NCI-H69 (cell line): Measurements from ENCODE around the gene PSG5.
A peak's percentile ranks its signal among the peaks of the same experiment; 100 is the strongest.
"Not testable (repeated sequence)": the region's sequence is repeated elsewhere in the genome, so short reads cannot be mapped to it uniquely, and the experiment has no call there.

ENCODE experiments used
- DNase-seq: peaks from one replicate; lab custom pipeline; 2025; lab: John Stamatoyannopoulos, UW

PSG5 gene

GRCh38 chr19:43186311-43186935, at the start of gene PSG5:
Gene PSG5, minus strand, starts transcription at chr19:43186536. Its CDS starts 131 bp downstream, at chr19:43186405.
- not testable (repeated sequence) for DNase-seq

- not testable (repeated sequence) for DNase-seq
Observed at GRCh38 chr19:43235686-43236085, 49.4 kb upstream of the PSG5 start.

GRCh38 chr19:43229315-43229714, 43.0 kb upstream of the PSG5 start:
- peak; percentile 26 for DNase-seq

GRCh38 chr19:43228730-43229129, 42.4 kb upstream of the PSG5 start:
- DNase-seq = not testable (repeated sequence)

- DNase-seq = not testable (repeated sequence)
Observed at GRCh38 chr19:43226986-43227385, 40.6 kb upstream of the PSG5 start.

- no peak for DNase-seq
Observed at GRCh38 chr19:43224855-43225253, 38.5 kb upstream of the PSG5 start.

GRCh38 chr19:43224201-43224854, 38.0 kb upstream of the PSG5 start:
- not testable (repeated sequence) for DNase-seq

- not testable (repeated sequence) for DNase-seq
Observed at GRCh38 chr19:43221891-43222290, 35.6 kb upstream of the PSG5 start.

- DNase-seq = not testable (repeated sequence)
Observed at GRCh38 chr19:43219136-43219535, 32.8 kb upstream of the PSG5 start.

- not testable (repeated sequence) for DNase-seq
Observed at GRCh38 chr19:43215881-43216280, 29.5 kb upstream of the PSG5 start.

- DNase-seq = no peak
Observed at GRCh38 chr19:43207991-43208390, 21.7 kb upstream of the PSG5 start.

- DNase-seq = not testable (repeated sequence)
Observed at GRCh38 chr19:43207174-43207573, 20.8 kb upstream of the PSG5 start.

- DNase-seq = not testable (repeated sequence)
Observed at GRCh38 chr19:43205471-43206105, 19.3 kb upstream of the PSG5 start, which contains the start of gene PSG4. Gene PSG4, minus strand, starts transcription at chr19:43205638. Its CDS starts 102 bp downstream, at chr19:43205536.

GRCh38 chr19:43203611-43204010, 17.3 kb upstream of the PSG5 start:
- not testable (repeated sequence) for DNase-seq

GRCh38 chr19:43201891-43202290, 15.6 kb upstream of the PSG5 start:
- not testable (repeated sequence) for DNase-seq

- DNase-seq = not testable (repeated sequence)
Observed at GRCh38 chr19:43201337-43201801, 15.0 kb upstream of the PSG5 start.

- DNase-seq = peak; percentile 6
Observed at GRCh38 chr19:43198686-43199419, 12.5 kb upstream of the PSG5 start.

- not testable (repeated sequence) for DNase-seq
Observed at GRCh38 chr19:43197666-43198397, 11.5 kb upstream of the PSG5 start.

- not testable (repeated sequence) for DNase-seq
Observed at GRCh38 chr19:43194397-43194796, 8.1 kb upstream of the PSG5 start.

- DNase-seq = not testable (repeated sequence)
Observed at GRCh38 chr19:43192381-43193155, 6.2 kb upstream of the PSG5 start.

GRCh38 chr19:43188092-43188491, 1.8 kb upstream of the PSG5 start:
- peak; percentile 6 for DNase-seq
